ENCODE data around the gene DDI2.

The DDI2 gene

DNA sequence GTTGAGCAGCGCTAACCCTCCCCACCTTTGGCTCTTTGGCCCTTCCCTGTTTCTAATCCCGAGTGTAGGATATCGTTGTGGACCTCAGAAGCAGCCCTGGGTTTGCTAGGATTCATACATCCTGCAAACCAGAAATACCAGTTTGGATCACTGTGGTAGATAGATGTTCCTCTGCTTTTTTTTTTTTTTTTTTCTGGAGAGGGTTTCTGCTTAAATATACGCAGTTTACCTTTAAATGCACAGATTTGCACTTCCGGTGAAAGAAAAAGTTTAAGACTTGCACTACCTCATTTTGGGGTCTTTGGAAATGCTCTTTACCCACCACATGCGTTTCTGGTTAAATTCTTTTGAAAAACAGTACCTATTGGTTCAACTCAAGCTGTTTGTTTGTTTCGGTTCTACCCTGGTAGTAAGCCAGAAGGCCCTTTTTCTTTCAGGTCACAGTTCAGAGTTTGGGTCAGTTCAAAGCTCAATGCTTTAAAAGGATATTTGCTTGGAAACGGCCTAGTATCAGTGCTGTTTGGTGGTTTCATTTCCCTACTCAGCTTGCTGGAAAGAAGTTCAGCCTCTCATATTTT, 908 bp downstream of the DDI2 start:
- H3K27me3 ChIP-seq (ENCODE audit: control insufficient read depth, insufficient read depth, low read length) = no peaks in the 10 kb centered on the region
- H3K27ac ChIP-seq (ENCODE audit: low read depth, low read length) = peak overlapping the region; percentile 94
- peak overlapping the region; percentile 95 for H3K9ac ChIP-seq (ENCODE audit: low read length)
- peaks cover 4% of the 10 kb centered on the region for H3K4me1 ChIP-seq (ENCODE audit: control insufficient read depth, insufficient read depth, low read length)
- H3K36me3 ChIP-seq (ENCODE audit: control insufficient read depth, insufficient read depth, low read length) = no peaks in the 10 kb centered on the region
- peak overlapping the region; percentile 99 for H3K4me3 ChIP-seq (ENCODE audit: low read length)

DNA sequence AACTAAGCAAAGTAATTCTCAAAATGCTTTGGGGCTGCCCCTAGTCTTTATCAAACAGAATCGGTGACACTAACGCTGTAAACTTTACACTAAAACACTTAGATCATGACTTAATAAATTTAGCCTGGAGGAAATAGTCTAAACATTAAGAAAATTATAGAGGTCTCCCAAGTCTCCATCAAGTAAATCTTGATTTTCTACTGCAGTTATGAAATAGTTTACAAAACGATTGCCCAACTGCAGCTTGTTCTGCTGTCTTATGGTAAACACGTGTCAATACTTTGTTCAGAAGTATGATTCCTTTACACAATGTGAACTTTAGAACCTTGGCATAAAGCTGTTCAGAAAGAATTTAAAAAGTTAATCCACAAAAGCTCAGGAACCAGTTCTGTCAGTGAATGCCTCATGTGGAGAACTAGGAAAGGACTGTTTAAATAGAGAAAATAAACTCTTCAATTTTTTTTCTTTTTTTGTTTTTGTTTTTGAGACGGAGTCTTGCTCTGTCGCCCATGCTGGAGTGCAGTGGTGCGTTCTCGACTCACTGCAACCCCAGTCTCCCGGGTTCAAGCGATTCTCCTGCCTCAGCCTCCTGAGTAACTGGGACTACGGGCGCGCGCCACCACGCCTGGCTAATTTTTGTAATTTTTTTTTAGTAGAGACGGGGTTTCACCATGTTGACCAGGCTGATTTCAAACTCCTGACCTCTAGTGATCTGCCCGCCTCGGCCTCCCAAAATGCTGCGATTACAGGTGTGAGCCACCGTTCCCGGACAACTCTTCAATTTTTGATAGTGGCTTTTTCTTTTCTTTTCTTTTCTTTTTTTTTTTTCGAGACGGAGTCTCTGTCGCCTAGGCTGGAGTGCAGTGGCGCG, 1.6 kb downstream of the DDI2 start:
- H3K4me3 ChIP-seq (ENCODE audit: low read length) = peak overlapping the region; percentile 99
- peak overlapping the region; percentile 94 for H3K27ac ChIP-seq (ENCODE audit: low read depth, low read length)
- peaks cover 4% of the 10 kb centered on the region for H3K4me1 ChIP-seq (ENCODE audit: control insufficient read depth, insufficient read depth, low read length)
- no peak overlapping the region for H3K9ac ChIP-seq (ENCODE audit: low read length)
- H3K27me3 ChIP-seq (ENCODE audit: control insufficient read depth, insufficient read depth, low read length) = no peaks in the 10 kb centered on the region
- no peaks in the 10 kb centered on the region for H3K36me3 ChIP-seq (ENCODE audit: control insufficient read depth, insufficient read depth, low read length)

DNA sequence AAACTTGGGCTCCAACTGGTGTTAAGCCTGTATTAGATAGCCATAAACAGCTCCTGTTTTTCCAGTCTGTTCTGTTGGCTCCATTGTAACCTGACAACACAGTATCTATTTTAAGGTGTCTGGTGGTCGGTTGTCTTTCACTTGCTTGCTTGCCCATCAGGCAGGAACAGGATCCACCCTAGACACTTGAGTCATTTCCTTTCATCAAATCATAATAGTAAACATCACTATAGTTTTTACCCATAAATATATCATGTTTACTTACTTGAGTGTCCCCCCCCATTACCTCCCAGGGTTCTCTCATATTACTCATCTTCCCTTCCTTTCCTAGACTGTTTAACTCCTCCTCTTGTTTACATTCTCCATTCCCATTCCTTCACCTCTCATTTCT, 2.9 kb downstream of the DDI2 start:
- no peak overlapping the region for H3K9ac ChIP-seq (ENCODE audit: low read length)
- H3K4me1 ChIP-seq (ENCODE audit: control insufficient read depth, insufficient read depth, low read length) = peaks cover 4% of the 10 kb centered on the region
- no peak overlapping the region for H3K27ac ChIP-seq (ENCODE audit: low read depth, low read length)
- H3K4me3 ChIP-seq (ENCODE audit: low read length) = no peak overlapping the region
- H3K36me3 ChIP-seq (ENCODE audit: control insufficient read depth, insufficient read depth, low read length) = no peaks in the 10 kb centered on the region
- H3K27me3 ChIP-seq (ENCODE audit: control insufficient read depth, insufficient read depth, low read length) = no peaks in the 10 kb centered on the region

DNA sequence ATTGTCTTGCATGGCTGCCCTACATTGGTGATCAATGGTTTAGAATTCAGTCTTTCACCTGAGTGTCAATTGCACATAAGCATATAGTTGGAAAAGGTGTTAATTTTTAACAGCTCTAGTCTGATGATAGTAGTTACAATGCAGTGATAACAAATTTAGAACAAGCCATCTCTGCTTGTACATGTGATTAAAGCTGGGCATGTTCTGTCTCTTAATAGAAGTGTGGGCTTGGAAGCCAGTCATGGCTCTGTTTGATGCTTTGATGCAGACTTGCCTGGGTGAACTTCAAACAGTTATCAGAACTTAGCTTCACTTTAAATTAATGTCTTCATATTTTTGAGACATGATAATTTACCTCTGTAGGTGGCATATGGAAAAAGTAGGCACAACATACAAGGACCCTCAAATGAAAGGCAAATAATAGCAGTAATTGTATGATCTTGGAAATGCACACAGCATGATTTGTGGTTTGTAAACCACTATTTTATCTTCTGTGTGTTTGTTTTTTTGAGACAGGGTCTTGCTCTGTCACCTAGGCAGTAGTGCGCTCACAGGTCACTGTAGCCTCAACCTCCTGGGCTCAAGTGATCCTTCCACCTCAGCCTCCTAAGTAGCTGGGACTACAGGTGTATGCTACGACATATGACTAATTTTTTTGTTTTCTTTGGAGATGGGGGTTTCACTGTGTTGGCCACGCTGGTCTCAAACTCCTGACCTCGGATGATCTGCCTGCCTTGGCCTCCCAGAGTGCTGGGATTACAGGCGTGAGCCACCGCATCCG, 3.8 kb downstream of the DDI2 start:
- Histone ChIP-seq H3K4me1 (ENCODE audit: control insufficient read depth, insufficient read depth, low read length) (peaks cover 4% of the 10 kb centered on the region), H3K27me3 (ENCODE audit: control insufficient read depth, insufficient read depth, low read length) (no peaks in the 10 kb centered on the region), H3K36me3 (ENCODE audit: control insufficient read depth, insufficient read depth, low read length) (no peaks in the 10 kb centered on the region), H3K9ac (ENCODE audit: low read length) (no peak overlapping the region), H3K27ac (ENCODE audit: low read depth, low read length) (no peak overlapping the region), H3K4me3 (ENCODE audit: low read length) (no peak overlapping the region)

DNA sequence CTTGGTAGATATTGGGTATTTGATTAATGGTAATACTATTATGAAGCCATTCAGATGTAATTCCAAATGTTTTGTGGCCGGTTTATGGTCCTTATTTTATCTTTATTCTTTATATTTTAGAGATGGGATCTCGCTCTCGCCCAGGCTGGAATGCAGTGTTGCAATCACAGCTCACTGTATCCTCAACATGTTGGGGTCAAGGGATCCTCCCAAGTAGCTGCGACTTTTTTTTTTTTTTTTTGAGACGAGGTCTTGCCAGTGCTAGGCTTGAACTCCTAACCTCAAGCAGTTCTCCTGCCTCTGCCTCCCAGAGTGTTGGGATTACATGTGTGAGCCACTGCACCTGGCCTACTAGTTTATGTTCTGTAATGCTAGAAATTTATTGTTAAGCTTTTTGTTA, 4.7 kb downstream of the DDI2 start:
- Histone ChIP-seq H3K4me3 (ENCODE audit: low read length) (no peak overlapping the region), H3K4me1 (ENCODE audit: control insufficient read depth, insufficient read depth, low read length) (no peaks in the 10 kb centered on the region), H3K27ac (ENCODE audit: low read depth, low read length) (no peak overlapping the region), H3K9ac (ENCODE audit: low read length) (no peak overlapping the region), H3K27me3 (ENCODE audit: control insufficient read depth, insufficient read depth, low read length) (no peaks in the 10 kb centered on the region), H3K36me3 (ENCODE audit: control insufficient read depth, insufficient read depth, low read length) (peaks cover 5% of the 10 kb centered on the region)

DNA sequence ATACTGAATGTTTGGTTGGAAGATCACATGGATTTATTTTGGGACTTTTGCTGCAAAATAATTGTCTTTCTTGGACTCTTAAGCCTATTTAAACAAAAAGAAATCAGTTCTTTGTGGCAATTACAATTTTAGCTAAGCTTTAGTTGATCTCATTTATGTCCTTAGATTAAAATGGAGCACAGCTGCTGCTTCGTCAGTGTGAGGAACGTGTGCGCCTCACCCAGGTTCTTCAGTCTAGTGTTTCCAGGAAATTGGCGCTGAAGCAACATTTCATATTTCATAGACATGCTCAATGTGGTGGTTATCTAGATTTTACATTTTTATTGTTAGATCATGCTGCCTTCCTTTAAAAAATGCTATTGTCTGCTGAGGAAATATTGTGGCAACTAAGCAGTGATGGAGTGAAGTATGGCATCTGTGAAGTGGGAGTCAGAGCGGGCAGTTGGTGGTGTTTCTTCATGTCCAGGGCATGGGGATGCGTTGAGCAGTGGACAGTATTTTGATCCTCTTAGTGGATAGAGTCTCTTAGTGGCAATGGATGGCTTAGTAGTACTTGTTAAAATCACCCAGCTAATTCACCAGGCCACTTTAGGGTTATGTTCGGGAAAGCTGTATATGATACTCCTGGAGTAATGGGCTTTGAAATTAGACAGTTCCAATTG, 5.6 kb downstream of the DDI2 start:
- no peaks in the 10 kb centered on the region for H3K27me3 ChIP-seq (ENCODE audit: control insufficient read depth, insufficient read depth, low read length)
- no peak overlapping the region for H3K4me3 ChIP-seq (ENCODE audit: low read length)
- no peaks in the 10 kb centered on the region for H3K4me1 ChIP-seq (ENCODE audit: control insufficient read depth, insufficient read depth, low read length)
- H3K9ac ChIP-seq (ENCODE audit: low read length) = no peak overlapping the region
- no peak overlapping the region for H3K27ac ChIP-seq (ENCODE audit: low read depth, low read length)
- peaks cover 5% of the 10 kb centered on the region for H3K36me3 ChIP-seq (ENCODE audit: control insufficient read depth, insufficient read depth, low read length)

DNA sequence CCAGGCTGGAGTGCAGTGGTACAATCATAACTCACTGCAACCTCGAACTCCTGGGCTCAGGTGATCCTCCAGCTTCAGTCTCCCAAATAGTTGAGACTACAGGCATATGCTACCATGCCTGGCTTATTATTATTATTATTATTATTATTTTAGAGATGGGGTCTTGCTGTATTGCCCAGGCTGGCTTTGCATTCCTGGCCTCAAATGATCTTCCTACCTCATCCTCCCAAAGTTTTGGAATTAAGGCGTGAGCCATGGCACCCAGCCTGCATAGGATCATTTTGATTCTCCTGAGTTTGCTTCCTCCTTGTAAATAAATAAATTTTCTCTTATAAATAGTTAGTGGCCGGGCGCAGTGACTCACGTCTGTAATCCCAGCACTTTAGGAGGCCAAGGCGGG, 6.2 kb downstream of the DDI2 start:
- Histone ChIP-seq H3K4me1 (ENCODE audit: control insufficient read depth, insufficient read depth, low read length) (no peaks in the 10 kb centered on the region), H3K4me3 (ENCODE audit: low read length) (no peak overlapping the region), H3K36me3 (ENCODE audit: control insufficient read depth, insufficient read depth, low read length) (peaks cover 5% of the 10 kb centered on the region), H3K27me3 (ENCODE audit: control insufficient read depth, insufficient read depth, low read length) (no peaks in the 10 kb centered on the region), H3K9ac (ENCODE audit: low read length) (no peak overlapping the region), H3K27ac (ENCODE audit: low read depth, low read length) (no peak overlapping the region)

DNA sequence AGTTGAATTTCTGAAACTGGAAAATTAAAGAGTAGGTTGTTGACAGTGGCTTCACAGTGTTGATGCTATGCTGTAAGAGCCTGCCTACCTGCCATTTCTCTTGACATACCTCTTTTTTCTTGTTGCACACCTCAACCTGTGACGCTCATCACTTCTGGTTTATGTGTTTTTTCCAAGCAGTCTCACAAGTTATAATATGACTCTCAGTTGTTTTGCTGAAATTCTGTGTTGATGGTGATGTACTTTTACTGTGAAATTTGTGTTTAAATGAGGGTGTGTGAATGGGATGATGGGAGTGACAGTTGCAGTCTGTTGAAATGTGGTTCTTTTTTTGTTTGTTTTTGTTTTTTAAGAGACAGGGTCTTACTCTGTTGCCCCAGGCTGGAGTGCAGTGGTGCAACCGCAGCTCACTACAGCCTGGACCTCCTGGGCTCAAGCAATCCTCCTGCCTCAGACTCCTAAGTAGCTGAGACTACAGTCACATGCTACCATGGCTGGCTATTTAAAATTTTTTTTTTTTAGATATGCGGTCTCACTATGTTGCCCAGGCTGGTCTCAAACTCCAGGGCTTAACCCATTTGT, 7.0 kb downstream of the DDI2 start:
- no peak overlapping the region for H3K27ac ChIP-seq (ENCODE audit: low read depth, low read length)

DNA sequence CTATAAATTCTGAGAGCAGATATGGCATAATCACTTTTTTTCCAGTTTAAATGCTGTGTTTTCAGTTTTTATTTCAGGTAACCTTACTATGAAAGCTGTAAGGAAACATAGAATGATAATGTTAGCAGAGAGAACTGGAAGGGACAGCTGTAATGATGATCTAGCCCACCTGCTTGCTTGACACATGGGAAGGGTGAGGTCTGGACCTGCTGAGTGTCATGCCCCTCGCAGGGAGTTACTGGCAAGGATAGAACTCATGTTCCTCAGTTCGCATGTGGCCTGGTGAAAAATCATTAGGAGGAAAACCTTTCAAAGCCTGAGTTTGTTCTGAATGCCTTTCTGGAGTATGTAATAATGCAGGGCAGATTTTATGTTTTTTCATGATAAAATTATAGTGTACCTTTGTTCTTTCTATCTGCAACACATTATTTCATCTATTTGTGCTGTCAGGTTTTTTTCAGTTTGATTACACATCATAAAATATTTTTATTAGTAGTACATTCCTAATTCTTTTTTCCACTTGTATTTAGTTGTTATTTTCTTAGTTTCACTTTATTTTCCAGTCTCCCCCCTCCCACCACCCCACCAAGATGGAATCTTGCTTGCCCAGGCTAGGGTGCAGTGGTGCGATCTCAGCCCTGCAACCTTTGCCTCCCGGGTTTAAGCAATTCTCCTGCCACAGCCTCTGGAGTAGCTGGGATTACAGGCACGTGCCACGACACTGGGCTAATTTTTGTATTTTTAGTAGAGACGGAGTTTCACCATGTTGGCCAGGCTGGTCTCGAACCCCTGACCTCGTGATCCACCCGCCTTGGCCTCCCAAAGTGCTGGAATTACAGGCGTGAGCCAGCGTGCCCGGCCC, 8.0 kb downstream of the DDI2 start:
- Histone ChIP-seq H3K36me3 (ENCODE audit: control insufficient read depth, insufficient read depth, low read length) (peaks cover 5% of the 10 kb centered on the region), H3K27ac (ENCODE audit: low read depth, low read length) (no peak overlapping the region), H3K4me3 (ENCODE audit: low read length) (no peak overlapping the region), H3K4me1 (ENCODE audit: control insufficient read depth, insufficient read depth, low read length) (no peaks in the 10 kb centered on the region), H3K27me3 (ENCODE audit: control insufficient read depth, insufficient read depth, low read length) (no peaks in the 10 kb centered on the region), H3K9ac (ENCODE audit: low read length) (no peak overlapping the region)

More for the DNA sequence above, 7.0 kb downstream of the DDI2 start:
- Histone ChIP-seq H3K36me3 (ENCODE audit: control insufficient read depth, insufficient read depth, low read length) (peaks cover 5% of the 10 kb centered on the region), H3K27me3 (ENCODE audit: control insufficient read depth, insufficient read depth, low read length) (no peaks in the 10 kb centered on the region), H3K4me1 (ENCODE audit: control insufficient read depth, insufficient read depth, low read length) (no peaks in the 10 kb centered on the region), H3K4me3 (ENCODE audit: low read length) (no peak overlapping the region), H3K9ac (ENCODE audit: low read length) (no peak overlapping the region)

DNA sequence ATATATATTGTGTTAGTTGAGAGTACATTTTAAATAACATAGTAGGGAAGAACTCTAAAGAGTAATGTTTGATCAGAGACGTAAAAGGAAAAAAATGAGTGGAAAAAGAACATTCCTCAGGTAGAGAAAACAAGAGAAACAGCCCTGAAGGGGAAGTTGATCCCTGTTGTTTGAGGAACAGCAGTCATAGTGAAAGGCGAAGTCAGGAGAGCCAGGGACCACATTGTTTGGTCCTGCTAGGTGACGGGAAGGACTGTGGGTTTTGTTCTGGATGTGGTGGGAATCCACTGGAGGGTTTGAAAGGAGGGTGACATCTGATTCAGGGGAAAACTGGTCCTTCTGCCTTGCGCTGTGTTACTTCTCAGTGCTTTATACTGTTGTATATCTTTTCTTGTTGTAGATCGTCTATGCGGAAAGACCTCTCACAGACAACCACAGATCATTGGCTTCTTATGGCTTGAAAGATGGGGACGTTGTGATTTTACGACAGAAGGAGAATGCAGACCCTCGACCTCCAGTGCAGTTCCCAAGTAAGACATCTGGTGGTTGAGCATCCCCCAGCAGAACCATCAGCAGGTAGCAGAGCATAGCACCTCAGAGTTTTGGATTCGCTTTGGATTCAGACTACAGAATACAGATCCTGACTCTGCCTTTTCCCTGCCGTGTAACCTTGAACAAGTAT, 9.2 kb downstream of the DDI2 start:
- no peaks in the 10 kb centered on the region for H3K4me1 ChIP-seq (ENCODE audit: control insufficient read depth, insufficient read depth, low read length)

More for the DNA sequence above, 9.2 kb downstream of the DDI2 start:
- Histone ChIP-seq H3K27me3 (ENCODE audit: control insufficient read depth, insufficient read depth, low read length) (no peaks in the 10 kb centered on the region), H3K36me3 (ENCODE audit: control insufficient read depth, insufficient read depth, low read length) (peaks cover 8% of the 10 kb centered on the region), H3K4me3 (ENCODE audit: low read length) (no peak overlapping the region), H3K9ac (ENCODE audit: low read length) (no peak overlapping the region), H3K27ac (ENCODE audit: low read depth, low read length) (no peak overlapping the region)

Data from rectal smooth muscle tissue (tissue), 1 donor.